Adrenal gland (tissue), 5 donors: ENCODE data around the gene RIMKLB.

Experiments used
- POLR2A ChIP-seq, 2 donors: fragments of 450-650 bp; IDR thresholded peaks; one replicate each; pipeline ENCODE4 v1.6.1; 2017; ENCODE audit warnings: antibody characterized with exemption in 2 of 2, mild to moderate bottlenecking in 2 of 2, moderate library complexity in 1 of 2
- TF ChIP-seq, protein P1 (sequence below), 6 experiments: fragments of 450-650 bp in 4 of 6; fragments of 200-600 bp in 2 of 6; sonication (generic) in 1 of 6; IDR thresholded peaks; 1 replicate in 5 of 6; 2 replicates in 1 of 6; pipeline versions ENCODE4 v1.5.1 to v1.8.0; 2016 to 2021; ENCODE audit warnings: antibody characterized with exemption in 6 of 6, mild to moderate bottlenecking in 2 of 6, moderate library complexity in 1 of 6
- donor health status: DM: no; HTN: no; CAD: no.

DNA sequence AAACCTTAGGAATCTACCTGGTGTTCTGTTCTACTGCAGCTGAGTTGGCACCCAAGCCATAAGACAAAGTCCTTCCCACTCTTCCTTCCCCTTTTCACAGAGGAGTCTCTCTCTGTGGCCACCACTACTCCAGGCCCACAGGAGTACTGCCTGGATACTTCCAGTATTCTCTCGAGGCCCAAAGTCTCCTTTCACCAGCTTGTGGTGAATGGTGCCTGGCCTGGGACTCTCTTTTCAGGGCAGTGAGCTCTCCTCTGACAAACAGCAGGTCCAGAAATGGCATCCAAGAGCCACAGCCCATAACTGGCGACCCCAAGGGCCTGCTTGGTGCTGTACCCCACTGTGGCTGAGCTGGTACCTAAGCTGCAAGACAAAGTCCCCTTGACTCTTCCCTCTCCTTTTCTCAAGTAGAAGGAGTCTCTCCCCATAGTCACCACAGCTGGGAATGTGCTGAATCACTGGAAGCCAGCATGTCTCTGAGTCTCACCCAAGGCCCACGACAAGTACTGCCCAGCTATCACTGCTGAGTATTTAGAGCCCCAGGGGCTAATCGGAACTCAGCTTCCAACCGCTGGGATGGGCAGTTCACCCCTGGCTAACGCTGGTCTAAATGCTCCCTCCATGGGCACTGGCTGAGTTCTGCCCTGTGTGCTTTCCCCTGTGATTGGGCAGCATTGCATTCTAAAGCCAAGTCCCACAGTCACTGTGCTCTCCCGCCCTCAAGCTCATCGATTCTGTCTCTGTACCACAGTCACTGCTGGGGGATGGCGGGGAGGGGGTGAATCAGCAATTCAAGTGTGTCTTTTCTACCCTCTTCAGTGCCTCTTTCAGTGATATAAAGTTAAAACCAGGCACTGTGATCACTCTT lies 130.7 kb downstream of the RIMKLB start:
- TF ChIP-seq, protein P1, sequence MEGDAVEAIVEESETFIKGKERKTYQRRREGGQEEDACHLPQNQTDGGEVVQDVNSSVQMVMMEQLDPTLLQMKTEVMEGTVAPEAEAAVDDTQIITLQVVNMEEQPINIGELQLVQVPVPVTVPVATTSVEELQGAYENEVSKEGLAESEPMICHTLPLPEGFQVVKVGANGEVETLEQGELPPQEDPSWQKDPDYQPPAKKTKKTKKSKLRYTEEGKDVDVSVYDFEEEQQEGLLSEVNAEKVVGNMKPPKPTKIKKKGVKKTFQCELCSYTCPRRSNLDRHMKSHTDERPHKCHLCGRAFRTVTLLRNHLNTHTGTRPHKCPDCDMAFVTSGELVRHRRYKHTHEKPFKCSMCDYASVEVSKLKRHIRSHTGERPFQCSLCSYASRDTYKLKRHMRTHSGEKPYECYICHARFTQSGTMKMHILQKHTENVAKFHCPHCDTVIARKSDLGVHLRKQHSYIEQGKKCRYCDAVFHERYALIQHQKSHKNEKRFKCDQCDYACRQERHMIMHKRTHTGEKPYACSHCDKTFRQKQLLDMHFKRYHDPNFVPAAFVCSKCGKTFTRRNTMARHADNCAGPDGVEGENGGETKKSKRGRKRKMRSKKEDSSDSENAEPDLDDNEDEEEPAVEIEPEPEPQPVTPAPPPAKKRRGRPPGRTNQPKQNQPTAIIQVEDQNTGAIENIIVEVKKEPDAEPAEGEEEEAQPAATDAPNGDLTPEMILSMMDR (IDR thresholded peaks at IDR 0.05) = no peak
- no peak for TF ChIP-seq POLR2A (IDR thresholded peaks at IDR 0.05)
